HG03135 (cell line): ENCODE results near the gene SGPP1.
A peak's percentile ranks its signal among the peaks of the same experiment; 100 is the strongest.
"Not testable (repeated sequence)": the region's sequence is repeated elsewhere in the genome, so short reads cannot be mapped to it uniquely, and the experiment has no call there.

Experiments
- ATAC-seq: cut with Tn5 transposase; IDR thresholded peaks from one replicate; pipeline ENCODE4 v1.9.1; 2021; ENCODE audit warnings: mild to moderate bottlenecking, moderate library complexity; ENCODE audit not compliant: unreplicated experiment

SGPP1 gene

DNA sequence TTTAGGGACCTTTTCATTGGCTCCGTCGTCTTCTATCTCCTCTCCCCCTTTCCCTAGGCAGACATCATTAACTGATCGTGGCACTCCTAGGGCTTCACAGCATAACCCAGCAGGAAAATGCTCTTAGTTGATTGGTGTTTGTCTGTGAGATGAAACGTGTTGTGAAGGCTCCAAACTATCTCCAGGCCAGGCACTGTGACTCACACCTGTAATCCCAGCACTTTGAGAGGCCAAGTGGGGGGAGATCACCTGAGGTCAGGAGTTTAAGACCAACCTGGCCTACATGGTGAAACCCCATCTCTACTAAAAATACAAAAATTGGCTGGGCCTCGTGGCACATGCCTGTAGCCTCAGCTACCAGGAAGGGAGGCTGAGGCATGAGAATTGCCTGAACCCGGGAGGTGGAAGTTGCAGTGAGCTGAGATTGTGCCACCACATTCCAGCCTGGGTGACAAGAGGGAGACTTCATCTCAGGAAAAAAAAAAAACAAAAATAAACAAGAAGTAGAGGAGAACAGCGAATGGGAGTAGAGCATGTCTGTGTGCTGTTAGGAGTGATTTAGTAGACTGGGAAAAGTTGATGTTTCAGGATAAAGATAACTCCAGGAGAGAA is 53.9 kb downstream of the SGPP1 start:
- ATAC-seq: no peak

GRCh38 chr14:63673255-63673654 is 54.6 kb downstream of the SGPP1 start:
- ATAC-seq: no peak

DNA sequence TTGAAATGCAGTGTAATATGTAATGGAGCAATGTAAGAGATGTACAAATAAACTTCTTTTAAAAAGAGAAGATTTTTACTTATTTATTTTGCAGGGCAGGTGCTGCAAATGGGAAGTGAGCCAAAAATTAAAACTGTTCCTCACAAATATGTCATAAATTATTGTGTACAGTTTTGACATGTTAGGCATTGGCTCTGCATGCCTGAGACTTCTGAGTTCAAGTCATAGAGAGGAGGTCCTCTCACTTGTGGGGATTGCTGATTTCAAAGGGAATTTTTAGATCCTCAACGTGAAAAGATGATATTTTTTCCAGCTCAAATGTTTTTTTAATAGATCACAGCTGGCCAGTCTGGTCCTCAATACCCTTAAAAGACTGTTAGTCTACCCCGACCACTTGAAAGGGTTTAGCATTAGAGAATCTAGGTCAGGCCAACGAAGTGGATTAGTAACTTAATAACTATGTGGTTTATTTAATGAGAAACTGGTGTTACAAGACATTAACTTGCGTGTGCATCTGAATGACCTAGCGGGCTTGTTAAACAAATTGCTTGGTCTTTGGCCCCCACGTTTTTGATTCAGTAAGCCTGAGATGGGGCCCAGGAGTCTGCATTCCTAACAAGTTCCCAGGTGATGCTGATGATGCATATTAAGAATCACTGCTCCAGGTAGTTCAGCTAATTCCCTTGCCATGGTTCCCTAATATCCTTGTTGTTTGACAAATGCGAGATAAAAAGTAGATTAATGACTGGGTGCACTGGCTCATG is 55.3 kb downstream of the SGPP1 start:
- ATAC-seq: peak; percentile 88

DNA sequence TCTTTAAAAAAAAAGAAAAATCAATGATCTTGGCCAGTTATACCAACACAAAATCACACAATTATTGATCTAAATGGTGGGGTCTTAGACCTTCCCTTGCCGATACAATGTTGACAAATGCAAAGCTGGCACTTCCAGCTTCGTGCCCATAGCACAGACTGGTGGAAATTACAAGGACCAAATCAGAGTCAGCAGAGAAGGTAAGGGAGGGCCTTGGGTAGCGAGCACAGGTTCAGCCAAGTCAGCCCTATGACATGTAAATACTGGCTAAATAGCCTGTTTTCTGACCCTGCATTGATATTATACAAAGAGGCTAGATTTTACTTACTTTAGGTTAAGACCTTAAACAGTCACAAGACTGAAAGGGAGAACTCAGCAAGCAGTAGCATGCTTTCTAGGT is 55.9 kb downstream of the SGPP1 start:
- ATAC-seq: no peak

DNA sequence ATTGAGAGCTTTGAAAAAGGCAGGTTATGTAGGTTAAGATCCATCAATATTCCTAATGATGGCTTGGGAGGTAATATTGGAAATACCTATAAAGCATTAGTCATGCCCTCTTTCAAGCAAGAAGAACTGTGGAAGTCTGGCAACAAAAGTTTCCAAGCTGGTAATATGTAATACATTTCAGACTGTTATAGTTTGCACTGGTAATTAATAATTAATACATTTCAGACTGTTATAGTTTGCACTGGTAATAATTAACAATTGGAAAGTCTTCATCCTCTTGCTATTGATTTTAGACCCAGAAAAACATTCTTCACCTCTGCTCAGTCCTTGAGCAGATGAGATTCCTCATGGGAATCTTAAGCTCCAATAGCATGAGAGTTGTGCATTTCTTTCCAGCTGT is 57.2 kb downstream of the SGPP1 start:
- peak; percentile 42 for ATAC-seq

- no peak for ATAC-seq
Measured at GRCh38 chr14:63666335-63666734, 61.5 kb downstream of the SGPP1 start.

DNA sequence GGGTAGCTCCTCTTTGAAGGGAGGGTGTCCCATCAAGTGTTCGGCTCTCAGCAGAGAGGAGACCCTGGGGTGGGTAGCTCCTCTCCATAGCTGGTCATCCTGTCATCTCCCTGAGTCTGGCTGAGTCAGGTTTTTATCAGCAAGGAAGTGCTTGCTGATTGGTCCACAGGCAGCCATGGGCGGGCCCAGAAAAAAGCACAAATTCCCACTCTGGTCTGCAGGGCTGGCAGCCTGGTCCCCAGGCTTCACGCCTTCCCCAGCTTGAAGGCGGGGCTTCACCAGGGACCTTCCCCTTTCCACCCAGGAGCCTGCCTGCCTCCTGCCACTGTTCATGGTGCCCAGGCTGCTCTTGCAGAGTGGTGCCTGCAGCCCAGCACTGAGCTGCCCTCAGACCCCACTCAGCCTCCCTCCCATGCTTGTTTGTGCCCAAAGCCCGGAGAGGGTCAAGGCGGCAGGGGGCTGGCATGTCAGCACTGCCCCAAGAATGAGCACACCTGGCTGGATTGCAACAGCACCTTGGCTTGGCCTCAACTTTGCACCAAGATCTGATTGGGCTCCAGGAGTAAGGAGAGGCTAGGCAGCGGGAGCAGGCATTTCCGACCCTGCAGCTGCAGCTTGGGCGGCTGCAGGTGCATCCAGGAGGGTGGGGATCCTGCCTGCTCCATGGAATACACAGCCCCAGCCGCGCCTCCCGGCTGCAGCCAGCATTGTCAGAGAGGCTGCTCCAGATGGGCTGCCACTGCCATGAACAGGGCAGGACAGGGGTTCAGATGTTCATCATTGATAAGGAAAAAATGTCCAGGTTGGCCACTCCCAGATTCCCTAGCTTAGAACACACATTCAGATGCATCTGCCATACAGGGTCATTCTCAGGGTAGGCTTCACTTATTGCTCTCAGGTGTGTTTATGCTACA is 64.2 kb downstream of the SGPP1 start:
- ATAC-seq: no peak

DNA sequence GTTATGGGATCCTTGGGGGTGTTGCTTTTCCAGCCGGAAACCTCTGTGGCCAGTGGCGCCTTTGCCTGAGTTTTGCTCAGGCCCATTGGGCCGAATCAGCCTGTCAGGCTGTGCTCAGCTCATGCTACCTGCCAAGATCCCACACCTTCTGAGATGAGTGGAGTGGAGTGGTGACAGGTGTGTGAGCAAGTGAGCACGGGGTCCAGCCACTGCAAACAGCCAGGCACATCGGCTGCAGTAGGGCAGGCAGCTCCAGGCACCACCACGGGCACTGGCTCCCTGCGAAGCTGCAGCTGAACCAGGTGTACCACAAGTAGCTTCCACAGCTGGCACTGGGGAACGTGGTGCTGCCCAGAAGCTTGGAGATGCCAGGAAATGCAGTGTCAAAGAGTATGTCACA is 65.1 kb downstream of the SGPP1 start:
- ATAC-seq: no peak

- not testable (repeated sequence) for ATAC-seq
Measured at GRCh38 chr14:63661881-63662280, 66.0 kb downstream of the SGPP1 start.

GRCh38 chr14:63659726-63660125 is 68.1 kb downstream of the SGPP1 start:
- ATAC-seq: no peak

DNA sequence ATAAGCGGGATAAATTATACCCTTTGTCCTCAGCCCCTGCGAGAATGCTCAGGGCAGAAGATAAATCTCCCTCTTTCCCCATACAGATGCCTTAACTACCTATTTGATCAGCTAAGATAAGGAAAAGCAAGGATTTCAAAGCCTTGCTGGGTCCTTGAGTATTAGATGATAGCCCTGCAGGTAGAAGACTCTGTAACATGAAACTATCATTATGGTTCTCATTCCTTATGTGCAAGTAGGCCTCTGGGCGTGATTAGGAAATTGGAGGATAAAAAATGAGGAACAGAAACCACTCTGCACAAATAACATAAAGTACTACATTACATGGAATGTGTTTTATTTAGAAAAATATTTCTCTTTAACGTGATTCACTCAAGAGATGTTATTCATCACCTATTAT is 71.7 kb downstream of the SGPP1 start:
- ATAC-seq: no peak

DNA sequence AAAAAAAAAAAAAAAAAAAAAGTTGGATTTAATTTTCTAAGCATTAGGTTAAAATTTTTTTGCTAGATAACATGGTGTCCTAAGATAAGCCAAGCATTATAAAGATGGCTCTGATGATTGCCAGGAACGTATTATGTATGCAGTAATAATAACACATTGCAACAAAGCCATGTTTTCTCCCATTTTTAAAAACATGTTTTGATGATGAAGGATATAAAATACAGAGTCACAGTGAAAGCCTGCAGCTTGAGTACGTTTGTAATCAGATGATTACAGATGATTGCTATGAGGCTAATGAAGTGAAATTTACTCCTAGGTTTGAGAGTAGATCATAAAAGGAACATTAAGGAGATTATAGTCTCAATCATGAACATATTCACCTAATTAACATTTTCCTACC is 72.9 kb downstream of the SGPP1 start:
- no peak for ATAC-seq

GRCh38 chr14:63654346-63654745 is 73.5 kb downstream of the SGPP1 start:
- no peak for ATAC-seq

DNA sequence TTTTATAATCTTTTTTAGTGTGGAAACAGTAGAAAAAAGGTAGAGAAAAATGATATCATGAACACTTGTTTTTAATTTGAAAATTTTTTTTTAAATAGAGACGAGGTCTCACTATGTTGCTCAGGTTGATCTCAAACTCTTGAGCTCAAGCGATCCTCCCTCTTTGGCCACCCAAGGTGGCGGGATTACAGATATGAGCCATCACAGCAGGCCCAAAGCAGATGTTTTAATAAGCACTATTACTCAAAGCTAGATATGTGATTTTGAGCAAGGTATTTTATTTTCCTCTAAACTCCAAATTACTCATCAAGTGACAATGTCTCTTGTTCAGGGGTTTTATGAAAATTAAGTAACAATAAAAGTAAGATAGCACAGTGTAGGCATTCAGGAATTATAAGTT is 75.5 kb downstream of the SGPP1 start:
- no peak for ATAC-seq

DNA sequence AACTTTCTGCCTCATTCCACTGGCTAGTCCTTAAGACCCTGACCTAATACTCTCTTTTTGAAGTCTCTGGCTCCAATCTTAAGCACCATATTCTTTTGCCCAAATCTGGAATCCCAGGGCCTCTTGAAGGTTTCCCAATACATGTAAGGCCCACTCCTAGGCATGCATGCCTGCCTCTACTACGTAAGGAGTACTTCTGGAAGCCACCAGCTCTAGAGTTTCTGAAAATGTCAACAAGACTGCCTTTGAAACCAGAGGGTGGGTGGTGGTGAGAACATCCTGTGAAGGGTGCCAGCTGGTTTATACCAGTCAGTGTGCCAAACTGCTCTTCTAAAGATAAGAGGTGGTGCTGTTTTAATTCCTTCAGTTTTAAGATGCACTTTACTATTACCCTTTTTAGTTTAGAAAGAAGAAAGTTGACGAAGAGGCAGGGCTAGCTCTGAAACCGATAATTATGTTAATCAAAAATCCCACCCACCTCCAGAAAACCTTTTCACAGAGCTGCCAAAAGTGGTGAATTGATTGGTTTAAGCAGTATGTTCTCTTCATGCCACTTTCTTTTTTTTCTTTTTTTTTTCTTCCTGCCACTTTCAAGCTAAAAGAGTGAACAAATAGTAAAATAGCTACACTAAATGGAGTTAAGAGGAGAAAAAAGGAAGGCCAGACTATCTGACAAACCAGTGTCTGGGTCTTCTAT is 77.5 kb downstream of the SGPP1 start:
- no peak for ATAC-seq

GRCh38 chr14:63647696-63648410 is 80.0 kb downstream of the SGPP1 start:
- ATAC-seq: no peak

GRCh38 chr14:63644741-63645140 is 83.1 kb downstream of the SGPP1 start:
- no peak for ATAC-seq

GRCh38 chr14:63642656-63643382 is 85.0 kb downstream of the SGPP1 start:
- no peak for ATAC-seq

GRCh38 chr14:63642229-63642611 is 85.6 kb downstream of the SGPP1 start:
- peak; percentile 58 for ATAC-seq
